Measurements from ENCODE around the gene RPP25L. TPM values are rescaled to one million over a fixed set of nuclear protein-coding genes. Genes with fewer than 3 reads are reported as not detected.
A peak's percentile ranks its signal among the peaks of the same experiment; 100 is the strongest.

The RPP25L gene, protein sequence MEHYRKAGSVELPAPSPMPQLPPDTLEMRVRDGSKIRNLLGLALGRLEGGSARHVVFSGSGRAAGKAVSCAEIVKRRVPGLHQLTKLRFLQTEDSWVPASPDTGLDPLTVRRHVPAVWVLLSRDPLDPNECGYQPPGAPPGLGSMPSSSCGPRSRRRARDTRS
- 49.5 TPM for polyA plus RNA-seq (2012; ENCODE audit: insufficient read depth, insufficient read length)

- peak; percentile 55 for DNase-seq (ENCODE audit: low read depth, low spot score)
Measured at GRCh38 chr9:34611811-34612787, at the start of gene RPP25L. Gene RPP25L, minus strand, starts transcription at chr9:34612097. Its CDS starts 801 bp downstream, at chr9:34611296.

DNA sequence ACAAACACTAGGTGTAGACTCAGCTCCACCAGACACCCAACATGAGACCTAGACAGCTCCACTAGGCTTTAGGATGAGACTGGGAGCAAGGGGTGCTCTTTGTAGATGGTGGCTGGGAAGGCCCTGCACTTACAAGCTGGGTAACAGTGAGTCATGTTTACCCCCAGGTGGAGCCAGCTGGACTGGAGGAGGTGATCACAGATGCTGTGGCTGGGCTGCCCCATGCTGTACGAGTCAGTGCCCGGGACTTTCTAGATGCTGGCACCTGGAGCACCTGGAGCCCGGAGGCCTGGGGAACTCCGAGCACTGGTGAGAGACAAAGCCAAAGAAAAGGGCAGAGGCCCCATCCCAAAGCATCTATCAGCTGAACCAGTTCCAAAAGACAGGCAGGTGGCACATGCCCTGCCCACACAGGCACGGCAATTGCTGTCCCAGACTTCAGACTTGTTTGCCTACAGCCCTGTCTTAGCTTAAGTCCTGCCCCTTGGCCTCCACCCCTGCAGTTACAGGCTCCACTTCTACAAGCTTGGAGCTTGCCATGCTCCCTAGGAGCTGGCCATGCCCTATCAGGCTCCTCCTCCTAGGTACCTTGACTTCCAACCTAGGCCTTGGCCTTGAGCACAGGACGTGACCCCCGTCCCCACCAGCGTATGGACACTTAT is 47.8 kb upstream of the RPP25L start:
- H3K4me3 ChIP-seq (ENCODE audit: low read length): no peak overlapping the region
- DNase-seq (ENCODE audit: low read depth, low spot score): no peak

More at GRCh38 chr9:34611811-34612787, at the start of gene RPP25L:
- peak within 1 kb of the TSS; percentile 94 for H3K4me3 ChIP-seq (ENCODE audit: low read length)

DNA sequence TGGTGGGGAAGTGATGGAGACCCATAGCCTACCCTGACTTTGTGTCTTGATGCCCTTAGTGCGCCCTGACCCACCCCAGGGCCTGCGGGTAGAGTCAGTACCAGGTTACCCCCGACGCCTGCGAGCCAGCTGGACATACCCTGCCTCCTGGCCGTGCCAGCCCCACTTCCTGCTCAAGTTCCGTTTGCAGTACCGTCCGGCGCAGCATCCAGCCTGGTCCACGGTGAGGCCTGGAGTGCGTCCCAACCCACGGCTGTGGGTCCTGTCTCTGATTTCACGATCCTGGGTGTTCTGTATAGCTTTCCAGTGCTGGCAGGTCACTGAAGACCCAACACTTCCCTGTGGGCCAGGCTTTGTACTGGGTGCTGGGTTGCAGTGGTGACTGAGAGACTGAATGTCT is 46.6 kb upstream of the RPP25L start:
- DNase-seq (ENCODE audit: low read depth, low spot score): no peak
- H3K4me3 ChIP-seq (ENCODE audit: low read length): no peak overlapping the region

DNA sequence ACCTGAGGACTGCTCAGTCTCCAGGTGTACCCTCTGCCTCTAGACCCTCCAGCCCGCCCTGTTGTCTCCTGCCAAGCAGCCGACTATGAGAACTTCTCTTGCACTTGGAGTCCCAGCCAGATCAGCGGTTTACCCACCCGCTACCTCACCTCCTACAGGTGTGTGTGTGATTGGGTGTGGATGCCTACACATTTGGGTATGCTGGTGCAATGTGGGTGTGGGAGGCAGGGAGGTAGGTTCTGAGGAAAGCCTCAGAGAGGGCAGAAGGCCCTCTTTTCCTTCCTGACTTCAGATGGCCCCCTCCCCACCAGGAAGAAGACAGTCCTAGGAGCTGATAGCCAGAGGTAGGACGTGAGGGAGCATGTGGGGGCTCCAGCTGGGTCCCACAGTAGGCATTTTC is 45.1 kb upstream of the RPP25L start:
- no peak overlapping the region for H3K4me3 ChIP-seq (ENCODE audit: low read length)
- no peak for DNase-seq (ENCODE audit: low read depth, low spot score)

DNA sequence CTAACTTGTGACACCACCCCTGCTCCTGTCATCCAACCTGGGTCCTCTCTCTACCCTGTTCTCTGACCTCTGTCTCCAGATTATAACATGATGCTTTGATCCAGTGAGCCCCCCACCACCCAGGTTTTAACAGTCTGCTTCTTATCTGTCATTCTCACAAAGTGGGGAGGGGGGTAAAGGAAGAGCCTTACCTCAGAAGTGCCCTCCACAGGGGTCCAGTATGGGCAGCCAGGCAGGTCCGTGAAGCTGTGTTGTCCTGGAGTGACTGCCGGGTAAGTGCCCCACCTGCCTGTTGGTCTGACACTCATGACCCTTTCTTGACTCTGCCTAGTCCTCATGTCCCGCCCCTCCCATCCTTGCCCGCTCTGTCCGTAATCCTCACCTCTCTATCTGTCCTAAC is 43.5 kb upstream of the RPP25L start:
- no peak overlapping the region for H3K4me3 ChIP-seq (ENCODE audit: low read length)
- DNase-seq (ENCODE audit: low read depth, low spot score): no peak

GRCh38 chr9:34654323-34655051 is 42.6 kb upstream of the RPP25L start:
- DNase-seq (ENCODE audit: low read depth, low spot score): no peak
- H3K4me3 ChIP-seq (ENCODE audit: low read length): no peak overlapping the region

DNA sequence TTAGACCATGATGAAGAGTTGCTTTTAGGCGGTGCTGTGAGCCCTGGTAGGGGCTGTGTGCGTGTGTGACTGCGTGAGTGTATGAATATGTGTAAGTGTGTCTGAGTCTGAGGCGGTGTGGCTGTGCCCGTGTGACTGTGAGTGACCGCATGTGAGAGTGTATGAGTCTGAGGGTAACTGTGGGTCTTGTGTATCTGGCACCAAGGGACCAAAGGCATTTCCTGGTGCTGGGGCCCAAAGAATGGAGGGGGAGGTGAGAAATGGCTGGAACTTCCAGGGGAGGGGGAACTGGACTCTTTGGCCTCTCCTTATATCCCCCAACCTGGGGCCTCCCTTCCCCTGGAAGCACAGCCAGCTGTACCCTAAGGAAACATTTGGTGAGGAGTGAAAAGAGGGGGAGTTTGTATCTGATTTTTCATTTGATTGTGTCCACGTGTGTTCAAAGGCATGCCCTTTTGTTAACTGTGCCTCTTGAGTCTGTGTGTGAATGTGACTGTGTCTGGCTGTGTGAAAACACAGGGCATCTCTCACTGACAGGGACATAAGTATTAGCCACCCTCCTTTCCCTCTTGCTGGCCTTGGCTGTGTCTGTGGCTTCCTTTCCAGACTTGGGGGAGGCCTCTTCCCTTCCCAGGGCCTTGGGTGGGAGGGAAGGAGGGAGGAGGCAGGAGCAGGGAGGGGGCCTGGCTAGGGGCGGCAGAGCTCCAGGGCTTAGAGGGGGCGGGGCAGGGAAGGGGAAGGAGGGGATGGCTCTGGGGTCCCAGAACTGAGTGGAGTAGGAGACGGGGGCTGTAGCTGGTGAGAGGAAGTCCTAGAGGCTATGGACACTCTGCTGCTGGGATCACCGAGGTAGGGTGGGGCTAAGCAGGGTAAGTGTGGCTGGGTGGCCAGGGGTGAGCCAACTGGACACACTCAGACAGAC is 41.5 kb upstream of the RPP25L start:
- no peak for DNase-seq (ENCODE audit: low read depth, low spot score)

DNA sequence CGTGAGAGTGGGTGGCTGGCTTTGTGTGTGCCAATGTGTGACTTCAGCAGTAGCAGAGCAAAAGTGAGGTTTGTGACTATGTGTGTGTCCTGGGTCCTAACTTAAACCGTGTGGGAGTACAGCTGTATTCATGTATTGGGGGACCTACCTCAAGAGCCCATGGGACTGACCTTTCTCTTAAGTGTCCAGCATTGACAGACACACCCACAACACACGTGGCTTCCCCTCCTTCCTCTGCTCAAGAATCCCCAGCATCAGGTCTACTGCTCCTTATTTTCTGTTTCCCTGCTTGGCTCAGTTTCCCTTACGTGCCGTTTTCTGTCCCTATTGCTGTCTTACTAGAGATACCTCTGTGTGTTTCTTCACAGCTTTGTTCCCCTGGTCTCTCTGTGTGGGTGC is 40.7 kb upstream of the RPP25L start:
- H3K4me3 ChIP-seq (ENCODE audit: low read length): no peak overlapping the region
- DNase-seq (ENCODE audit: low read depth, low spot score): no peak

More for the DNA sequence above, 41.5 kb upstream of the RPP25L start:
- H3K4me3 ChIP-seq (ENCODE audit: low read length): no peak overlapping the region

GRCh38 chr9:34651876-34652601 is 40.1 kb upstream of the RPP25L start, which contains the start of gene IL11RA:
Gene IL11RA, plus strand, starts transcription at chr9:34652185. Its CDS starts 3,033 bp downstream, at chr9:34655218.
- no peak for DNase-seq (ENCODE audit: low read depth, low spot score)
- no peak within 1 kb of the TSS for H3K4me3 ChIP-seq (ENCODE audit: low read length)

GRCh38 chr9:34651321-34651720 is 39.4 kb upstream of the RPP25L start:
- no peak for DNase-seq (ENCODE audit: low read depth, low spot score)
- H3K4me3 ChIP-seq (ENCODE audit: low read length): no peak overlapping the region

DNA sequence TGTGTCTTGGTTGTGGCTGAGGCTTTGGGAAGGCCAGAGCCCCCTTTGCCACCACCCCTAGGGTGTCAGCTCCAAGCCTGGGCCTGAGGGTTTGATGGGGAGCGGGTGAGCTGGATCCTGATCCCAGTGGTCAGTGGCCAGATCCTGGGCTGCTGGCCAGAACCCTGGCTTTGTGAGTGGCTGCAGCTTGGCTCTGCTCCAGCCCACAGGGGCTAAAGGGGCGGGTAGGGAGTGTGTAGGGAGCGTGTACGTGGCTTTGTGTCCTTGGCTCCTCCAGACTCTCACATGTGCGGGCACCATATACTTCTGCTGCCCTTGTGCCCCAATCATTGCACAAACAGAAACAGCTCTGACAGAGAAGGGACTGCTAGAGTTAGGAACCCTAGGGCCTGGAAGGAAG is 38.9 kb upstream of the RPP25L start:
- no peak overlapping the region for H3K4me3 ChIP-seq (ENCODE audit: low read length)
- DNase-seq (ENCODE audit: low read depth, low spot score): no peak

GRCh38 chr9:34648673-34649072 is 36.8 kb upstream of the RPP25L start:
- H3K4me3 ChIP-seq (ENCODE audit: low read length): no peak overlapping the region
- DNase-seq (ENCODE audit: low read depth, low spot score): no peak

DNA sequence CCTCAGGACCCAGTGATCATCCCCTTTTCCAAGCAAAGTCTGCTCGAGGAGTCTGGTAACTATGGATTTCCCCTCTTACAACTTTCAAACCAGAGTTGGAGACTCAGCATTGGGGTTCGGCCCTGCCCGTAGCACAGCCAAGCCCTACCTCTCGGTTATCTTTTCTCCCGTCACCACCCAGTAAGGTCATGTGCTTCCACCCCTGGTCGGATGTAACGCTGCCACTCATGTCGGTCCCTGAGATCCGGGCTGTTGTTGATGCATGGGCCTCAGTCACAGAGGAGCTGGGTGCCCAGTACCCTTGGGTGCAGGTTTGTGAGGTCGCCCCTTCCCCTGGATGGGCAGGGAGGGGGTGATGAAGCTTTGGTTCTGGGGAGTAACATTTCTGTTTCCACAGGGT is 35.8 kb upstream of the RPP25L start:
- H3K4me3 ChIP-seq (ENCODE audit: low read length): peak overlapping the region; percentile 93
- no peak for DNase-seq (ENCODE audit: low read depth, low spot score)

- DNase-seq (ENCODE audit: low read depth, low spot score): no peak
- H3K4me3 ChIP-seq (ENCODE audit: low read length): peak overlapping the region; percentile 93
Measured at GRCh38 chr9:34647084-34647403, 35.1 kb upstream of the RPP25L start.

DNA sequence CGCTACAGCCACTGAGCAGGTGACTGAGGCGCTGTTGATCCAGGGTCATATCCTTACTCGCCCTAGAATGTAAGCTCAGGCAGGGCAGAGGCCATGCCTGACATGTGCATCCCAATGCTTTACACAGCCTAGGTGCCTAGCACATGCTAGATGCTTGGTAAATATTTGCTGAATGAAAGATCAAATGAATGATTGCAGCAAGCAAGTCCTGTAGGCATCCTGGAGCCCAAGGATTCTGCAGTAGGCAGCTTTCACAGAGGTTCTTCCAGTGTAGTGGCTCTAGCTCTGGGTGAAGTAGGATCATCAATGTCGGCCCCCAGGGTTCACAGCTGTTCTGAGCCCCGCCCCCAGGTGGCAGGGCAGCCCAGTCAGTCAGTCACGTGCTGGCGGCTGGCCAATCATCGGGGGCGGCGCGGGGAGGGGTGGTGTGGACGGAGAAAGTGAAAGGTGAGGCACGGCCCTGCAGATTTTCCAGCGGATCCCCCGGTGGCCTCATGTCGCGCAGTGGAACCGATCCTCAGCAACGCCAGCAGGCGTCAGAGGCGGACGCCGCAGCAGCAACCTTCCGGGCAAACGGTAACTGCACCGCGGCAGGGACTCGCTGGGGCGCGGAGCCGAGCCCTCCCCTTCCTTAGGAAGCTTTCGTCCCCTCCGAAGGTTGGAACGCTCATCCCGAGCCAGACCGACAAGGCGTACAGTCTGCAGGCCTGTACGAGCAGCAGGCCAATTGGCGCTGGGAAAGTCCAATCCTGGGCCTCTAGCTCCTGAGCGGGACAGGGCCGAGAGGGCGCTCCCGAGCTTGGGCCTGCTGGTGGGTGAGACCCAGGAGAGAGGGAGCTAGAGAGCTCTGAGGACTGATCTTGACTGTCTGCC is 34.5 kb upstream of the RPP25L start, which contains the start of gene GALT:
Gene GALT, plus strand, starts transcription at position 465 of the 873 bp plus-strand sequence. Its CDS starts 30 bp downstream, at position 495.
- H3K4me3 ChIP-seq (ENCODE audit: low read length): peak within 1 kb of the TSS; percentile 93
- DNase-seq (ENCODE audit: low read depth, low spot score): peak; percentile 72

DNA sequence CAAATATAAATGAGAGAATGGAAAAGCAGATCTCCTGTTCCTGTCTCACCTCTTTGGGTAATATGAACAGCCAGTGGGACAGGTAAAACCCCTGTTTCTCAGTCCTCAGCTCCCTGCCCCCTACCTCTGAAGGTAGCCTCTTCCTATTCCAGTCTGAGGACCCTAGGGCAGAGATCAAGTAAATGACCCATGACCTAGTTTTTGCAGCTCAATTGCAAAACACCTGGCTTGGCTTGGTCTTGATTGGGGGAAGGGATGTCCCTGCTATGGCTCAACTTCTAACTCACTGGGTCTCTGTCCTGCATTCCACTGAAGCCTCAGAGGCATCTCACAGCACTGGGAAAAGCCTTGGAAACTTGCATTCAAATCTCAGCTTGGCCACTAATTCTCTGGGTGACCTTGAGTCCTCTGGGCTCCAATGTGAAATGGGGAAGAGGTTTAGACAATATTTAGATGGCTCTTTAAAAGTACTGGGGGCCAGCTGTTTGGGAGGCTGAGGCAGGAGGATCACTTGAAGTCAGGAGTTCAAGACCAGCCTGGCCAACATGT is 32.9 kb upstream of the RPP25L start:
- DNase-seq (ENCODE audit: low read depth, low spot score): no peak
- H3K4me3 ChIP-seq (ENCODE audit: low read length): no peak overlapping the region
